HepG2 (cell line): Measurements from ENCODE around the gene SSU72. TPM values are rescaled to one million over a fixed set of nuclear protein-coding genes. Genes with fewer than 3 reads are reported as not detected.

Experiments
- HDAC1 ChIP-seq: sonication (generic); formaldehyde crosslinking; IDR thresholded peaks from 2 replicates; pipeline ENCODE4 v1.5.1; 2020; ENCODE audit warnings: mild to moderate bottlenecking, missing genetic modification reagents
- HNF1A ChIP-seq, 2 experiments: sonication (generic) in 1 of 2; formaldehyde crosslinking in 1 of 2; IDR thresholded peaks; 2 replicates each; pipeline versions ENCODE4 v1.4.0 to v1.6.1; 2016 to 2020; ENCODE audit warnings: borderline replicate concordance in 1 of 2, low read depth in 1 of 2, mild to moderate bottlenecking in 1 of 2, missing genetic modification reagents in 1 of 2
- HOXA7 ChIP-seq: sonication (generic); formaldehyde crosslinking; IDR thresholded peaks from 2 replicates; pipeline ENCODE4 v1.8.1; 2022; ENCODE audit warnings: mild to moderate bottlenecking, missing genetic modification reagents, moderate library complexity
- NONO ChIP-seq, 2 experiments: fragments of 450-650 bp in 1 of 2; sonication (generic) in 1 of 2; formaldehyde crosslinking in 1 of 2; IDR thresholded peaks in 1 of 2; conservative IDR thresholded peaks in 1 of 2; 2 replicates each; pipeline versions ENCODE4 v1.6.1 to v1.8.0; 2017 to 2022; ENCODE audit warnings: mild to moderate bottlenecking in 1 of 2, missing genetic modification reagents in 1 of 2, moderate library complexity in 1 of 2
- POLR2G ChIP-seq: fragments of 200-400 bp; formaldehyde crosslinking; IDR thresholded peaks from 2 replicates; pipeline ENCODE4 v1.6.1; 2018; ENCODE audit warnings: mild to moderate bottlenecking, low read depth, low read length, moderate library complexity
- TAF15 ChIP-seq: fragments of 200-400 bp; formaldehyde crosslinking; IDR thresholded peaks from one replicate; pipeline ENCODE4 v1.6.1; 2018; ENCODE audit warnings: mild to moderate bottlenecking, low read depth, low read length; ENCODE audit not compliant: poor library complexity, severe bottlenecking
- TRAFD1 ChIP-seq: sonication (generic); formaldehyde crosslinking; IDR thresholded peaks from 2 replicates; pipeline ENCODE4 v1.5.1; 2020; ENCODE audit warnings: missing genetic modification reagents, mild to moderate bottlenecking, borderline replicate concordance
- UBTF ChIP-seq: sonication (generic); formaldehyde crosslinking; IDR thresholded peaks from 2 replicates; pipeline ENCODE4 v1.4.0; 2020; ENCODE audit warnings: mild to moderate bottlenecking, missing genetic modification reagents
- ZNF10 ChIP-seq: sonication (generic); formaldehyde crosslinking; IDR thresholded peaks from 2 replicates; pipeline ENCODE4 v1.4.0; 2020; ENCODE audit warnings: mild to moderate bottlenecking, low read depth, missing genetic modification reagents, borderline replicate concordance
- ZNF275 ChIP-seq: sonication (generic); formaldehyde crosslinking; IDR thresholded peaks from 2 replicates; pipeline ENCODE4 v1.8.0; 2022; ENCODE audit warnings: missing genetic modification reagents, mild to moderate bottlenecking, inconsistent platforms, borderline replicate concordance
- ZNF282 ChIP-seq: fragments of 450-650 bp; IDR thresholded peaks from 2 replicates; pipeline ENCODE4 v1.6.1; 2018; ENCODE audit not compliant: partially characterized antibody
- ZNF33A ChIP-seq: sonication (generic); formaldehyde crosslinking; IDR thresholded peaks from 2 replicates; pipeline ENCODE4 v1.5.1; 2020; ENCODE audit warnings: missing genetic modification reagents, mild to moderate bottlenecking, moderate library complexity, borderline replicate concordance
- ZNF781 ChIP-seq: sonication (generic); formaldehyde crosslinking; IDR thresholded peaks from 2 replicates; pipeline ENCODE4 v1.5.1; 2020; ENCODE audit warnings: borderline replicate concordance, mild to moderate bottlenecking, missing genetic modification reagents; ENCODE audit errors: not compliant biosample characterization
- polyA plus RNA-seq, 8 experiments: library from polyadenylated mRNA; depleted of rRNA in 3 of 8; stranded (reverse) in 7 of 8; unstranded in 1 of 8; fragments of >200 nt; fragmentation: Illumina TruSeq in 4 of 8; extraction: Trizol in 4 of 8; gene quantifications; 2 replicates each; pipeline versions ENCODE4 v1.2.1 to v1.2.3, GENCODE V29; 2011 to 2016; ENCODE audit warnings: low read depth in 4 of 8, missing spikeins in 1 of 8, mixed read lengths in 1 of 8; ENCODE audit not compliant: insufficient read depth in 1 of 8
- total RNA-seq, 5 experiments: library from RNA; depleted of rRNA; stranded (reverse); fragments of >200 nt; fragmentation: Illumina TruSeq; extraction: Trizol; gene quantifications; 2 replicates each; pipeline ENCODE4 v1.2.3, GENCODE V29; 2016; ENCODE audit warnings: low read depth in 1 of 5

Gene SSU72
- total and polyA plus RNA-seq, 2 of the 13 experiments (the other 11 are each of a cell fraction or from before 2014, with no cell fraction given) = 42.8 to 67.1 TPM

GRCh38 chr1:1511533-1512285, 63.0 kb downstream of the SSU72 start, which contains the start of gene ATAD3A (continued):
- peak; percentile 51; the same call in 1 of the 2 replicates for TF ChIP-seq ZNF275 (CRISPR knock-in tag)
- no peak for TF ChIP-seq HOXA7 (CRISPR knock-in tag)
- TF ChIP-seq ZNF33A = no peak
- TF ChIP-seq HNF1A (IDR thresholded peaks at IDR 0.05; ENCODE audit: low read depth) = no peak
- TF ChIP-seq HNF1A (CRISPR knock-in tag; IDR thresholded peaks at IDR 0.05; ENCODE audit: borderline replicate concordance) = peak; percentile 68; the same call in 1 of the 2 replicates
- TF ChIP-seq TRAFD1 = no peak
- peak; percentile 84 for TF ChIP-seq UBTF (CRISPR knock-in tag)
- TF ChIP-seq POLR2G = no peak; the same call in 1 of the 2 replicates
- peak; percentile 98 for TF ChIP-seq HDAC1 (CRISPR knock-in tag)
- TF ChIP-seq TAF15 = no peak
- TF ChIP-seq NONO (IDR thresholded peaks at IDR 0.05) = no peak
- peak; percentile 85 for TF ChIP-seq NONO (CRISPR knock-in tag; conservative IDR thresholded peaks at IDR 0.05)
- TF ChIP-seq ZNF781 (CRISPR knock-in tag) = no peak
- no peak for TF ChIP-seq ZNF10
- no peak for TF ChIP-seq ZNF282
